HCT116 (cell line): ENCODE measurements around the gene PKNOX2. TPM values are rescaled to one million over a fixed set of nuclear protein-coding genes. Genes with fewer than 3 reads are reported as not detected.

Source experiments
- ATAC-seq: fragments of 200-7000 bp; cut with Tn5 transposase; 2 replicates; pipeline ENCODE4 v1.9.1; 2020; ENCODE audit warnings: mild to moderate bottlenecking, moderate library complexity
- BruUV-seq: library from RNA; stranded (reverse); fragments of 400-500 nt; replicated peaks from 2 replicates; lab custom pipeline; 2021; lab: Mats Ljungman, UMichigan
- CTCF ChIA-PET: fragments of 300-600 bp; sonication (Branson Sonifier 250); formaldehyde crosslinking; loops from one replicate; lab custom pipeline; 2021; ENCODE audit warnings: antibody characterized with exemption; lab: Charles Lee
- POLR2A ChIA-PET: fragments of 300-600, 350-600 bp; sonication (Branson Sonifier 250); formaldehyde crosslinking; loops from one replicate; lab custom pipeline; 2021; ENCODE audit warnings: antibody characterized with exemption; lab: Charles Lee
- RAD21 ChIA-PET, 2 experiments: fragments of 300-600 bp; sonication (Branson Sonifier 250); formaldehyde crosslinking; loops; one replicate each; lab custom pipeline; 2023; ENCODE audit warnings: low total read pairs in 2 of 2; ENCODE audit not compliant: uncharacterized antibody in 2 of 2, unreplicated experiment in 2 of 2, low non-redundant PET in 1 of 2; lab: Charles Lee
- DNase-seq: peaks from one replicate; pipeline ENCODE4 v3.0.0-alpha.2; 2010; ENCODE audit warnings: low read depth, low spot score
- H2AFZ ChIP-seq: fragments of 200-600 bp; shearing (Covaris generic), sonication (generic); 2 replicates; pipeline ENCODE4 v1.6.1; 2017; ENCODE audit warnings: low read depth, mixed run types, mixed read lengths, antibody characterized with exemption, low read length; ENCODE audit not compliant: poor library complexity, severe bottlenecking
- H3K27ac ChIP-seq: 2 replicates; pipeline ENCODE4 v1.5.1; 2012; ENCODE audit warnings: low read depth, low read length
- H3K27me3 ChIP-seq: fragments of 200-600 bp; sonication (generic); 2 replicates; pipeline ENCODE4 v1.6.1; 2016; ENCODE audit warnings: mixed run types, low read length, mixed read lengths; ENCODE audit not compliant: insufficient read depth
- H3K36me3 ChIP-seq, 2 experiments: fragments of 200-500 bp in 1 of 2; fragments of 200-600 bp in 1 of 2; sonication (Bioruptor generic) in 1 of 2; sonication (generic) in 1 of 2; 2 replicates each; pipeline versions ENCODE4 v1.5.1 to v1.6.1; 2014 to 2016; ENCODE audit warnings: low read length in 2 of 2, inconsistent platforms in 1 of 2, mixed read lengths in 1 of 2, mixed run types in 1 of 2; ENCODE audit not compliant: insufficient read depth in 2 of 2, control insufficient read depth in 1 of 2
- H3K4me1 ChIP-seq, 2 experiments: fragments of 200-600 bp in 1 of 2; sonication (generic) in 1 of 2; 2 replicates each; pipeline versions ENCODE4 v1.5.1 to v1.6.1; 2012 to 2017; ENCODE audit warnings: low read length in 2 of 2, inconsistent platforms in 1 of 2, mild to moderate bottlenecking in 1 of 2, mixed read lengths in 1 of 2, mixed run types in 1 of 2, moderate library complexity in 1 of 2; ENCODE audit not compliant: insufficient read depth in 2 of 2, control insufficient read depth in 1 of 2
- H3K4me2 ChIP-seq: fragments of 200-600 bp; sonication (generic); 2 replicates; pipeline ENCODE4 v1.6.1; 2017; ENCODE audit warnings: mixed run types, low read length, mixed read lengths
- H3K4me3 ChIP-seq, 2 experiments: fragments of 200-600 bp in 1 of 2; sonication (generic) in 1 of 2; replicated peaks in 1 of 2; 2 replicates each; pipeline ENCODE4 v1.5.1; 2011 to 2016; ENCODE audit warnings: low read length in 2 of 2, control low read depth in 1 of 2, low read depth in 1 of 2, mild to moderate bottlenecking in 1 of 2, mixed read lengths in 1 of 2, mixed run types in 1 of 2
- H3K79me2 ChIP-seq: fragments of 200-600 bp; sonication (generic); 2 replicates; pipeline ENCODE4 v1.6.1; 2017; ENCODE audit warnings: mild to moderate bottlenecking, mixed run types, low read length, moderate library complexity, mixed read lengths; ENCODE audit not compliant: insufficient read depth
- H3K9ac ChIP-seq: fragments of 200-600 bp; sonication (generic); 2 replicates; pipeline ENCODE4 v1.6.1; 2016; ENCODE audit warnings: low read length, mixed read lengths
- H3K9me2 ChIP-seq: fragments of 200-600 bp; sonication (generic), shearing (Covaris generic); 2 replicates; pipeline ENCODE4 v1.6.1; 2017; ENCODE audit warnings: mixed run types, mild to moderate bottlenecking, moderate library complexity; ENCODE audit not compliant: insufficient read depth
- H3K9me3 ChIP-seq, 2 experiments: fragments of 200-500 bp in 1 of 2; fragments of 200-600 bp in 1 of 2; sonication (Bioruptor generic) in 1 of 2; sonication (generic) in 1 of 2; 2 replicates each; pipeline ENCODE4 v1.6.1; 2014 to 2017; ENCODE audit warnings: low read length in 2 of 2, mixed read lengths in 2 of 2, inconsistent platforms in 1 of 2, low read depth in 1 of 2, mild to moderate bottlenecking in 1 of 2, mixed run types in 1 of 2, moderate library complexity in 1 of 2; ENCODE audit not compliant: control insufficient read depth in 1 of 2, insufficient read depth in 1 of 2
- H4K20me1 ChIP-seq: fragments of 200-600 bp; sonication (generic), shearing (Covaris generic); 2 replicates; pipeline ENCODE4 v1.6.1; 2017; ENCODE audit warnings: mixed run types, mild to moderate bottlenecking, moderate library complexity; ENCODE audit not compliant: insufficient read depth
- CEBPB ChIP-seq: IDR thresholded peaks from 2 replicates; pipeline ENCODE4 v1.6.1; 2012; ENCODE audit warnings: low read depth
- EGR1 ChIP-seq: IDR thresholded peaks from 2 replicates; pipeline ENCODE4 v1.6.1; 2012; ENCODE audit warnings: low read depth
- ELF1 ChIP-seq: IDR thresholded peaks from 2 replicates; pipeline ENCODE4 v1.6.1; 2012; ENCODE audit warnings: low read depth, borderline replicate concordance
- EZH2 ChIP-seq: fragments of 200-600 bp; sonication (generic); IDR thresholded peaks from 2 replicates; pipeline ENCODE4 v1.6.1; 2017; ENCODE audit warnings: antibody characterized with exemption, mixed run types
- JUND ChIP-seq: IDR thresholded peaks from 2 replicates; pipeline ENCODE4 v1.6.1; 2012
- TCF7L2 ChIP-seq: IDR thresholded peaks from 2 replicates; pipeline ENCODE4 v1.7.0; 2011; ENCODE audit warnings: borderline replicate concordance, inconsistent platforms; ENCODE audit not compliant: insufficient read depth, insufficient read length; ENCODE audit errors: extremely low read depth
- YY1 ChIP-seq: IDR thresholded peaks from 2 replicates; pipeline ENCODE4 v1.6.1; 2011; ENCODE audit warnings: low read length, low read depth, moderate library complexity, mild to moderate bottlenecking; ENCODE audit not compliant: insufficient replicate concordance; ENCODE audit errors: extremely low read depth
- intact Hi-C: fragments of 100-400 bp; cut with micrococcal nuclease; formaldehyde crosslinking; loops from 2 replicates; pipeline ENCODE4 v1.10.0; 2022
- total RNA-seq: library from RNA; stranded (reverse); gene quantifications from one replicate; pipeline ENCODE4 v1.2.1, GENCODE V29; 2021; ENCODE audit not compliant: unreplicated experiment
- TF ChIP-seq, protein P1 (sequence below): IDR thresholded peaks from 2 replicates; pipeline ENCODE4 v1.6.1; 2011; ENCODE audit warnings: mild to moderate bottlenecking, low read length, moderate library complexity; ENCODE audit not compliant: insufficient replicate concordance; ENCODE audit errors: extremely low read depth
- TF ChIP-seq, protein P2 (sequence below): IDR thresholded peaks from 2 replicates; pipeline ENCODE4 v1.6.1; 2012; ENCODE audit warnings: low read depth

Gene PKNOX2
- total RNA-seq, 1 experiment from 2014 or later = 0.20 TPM

DNA sequence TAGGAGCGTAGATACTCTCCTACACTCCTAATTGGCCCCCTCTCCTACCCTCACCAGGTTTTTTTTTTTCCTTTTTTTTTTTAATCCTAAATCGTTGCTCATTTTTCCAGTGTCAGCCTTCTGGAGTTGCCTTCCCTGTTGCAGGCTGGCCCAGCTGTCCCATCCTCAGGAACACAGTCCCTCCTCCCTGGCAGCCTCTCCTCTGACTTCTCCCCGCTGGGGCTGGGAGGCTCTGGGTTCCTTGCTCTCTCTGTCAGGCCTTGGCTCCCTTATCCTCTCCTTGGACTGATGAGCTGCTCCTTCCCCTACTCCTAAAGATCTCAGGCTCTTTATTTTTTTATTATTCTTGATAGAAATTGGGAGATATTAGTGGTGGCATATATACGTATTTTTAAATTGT, 62.2 kb downstream of the PKNOX2 start:
- no peaks in the 10 kb centered on the region for H3K36me3 ChIP-seq
- no peak for DNase-seq
- no peak overlapping the region for H3K4me2 ChIP-seq
- no peak overlapping the region for H3K4me3 ChIP-seq
- ChIA-PET CTCF (no interaction called here), RAD21 (no interaction called here)
- intact Hi-C loops = loop anchor here (10.0 kb wide), 1 partner anchor 262 kb away; no protein-coding TSS in a partner anchor
- H3K9me3 ChIP-seq = no peaks in the 10 kb centered on the region
- no peak for TF ChIP-seq ELF1
- no peak for TF ChIP-seq JUND
- no peak for TF ChIP-seq EZH2
- TF ChIP-seq YY1 = no peak
- no peak for TF ChIP-seq EGR1
- TF ChIP-seq, protein P1, sequence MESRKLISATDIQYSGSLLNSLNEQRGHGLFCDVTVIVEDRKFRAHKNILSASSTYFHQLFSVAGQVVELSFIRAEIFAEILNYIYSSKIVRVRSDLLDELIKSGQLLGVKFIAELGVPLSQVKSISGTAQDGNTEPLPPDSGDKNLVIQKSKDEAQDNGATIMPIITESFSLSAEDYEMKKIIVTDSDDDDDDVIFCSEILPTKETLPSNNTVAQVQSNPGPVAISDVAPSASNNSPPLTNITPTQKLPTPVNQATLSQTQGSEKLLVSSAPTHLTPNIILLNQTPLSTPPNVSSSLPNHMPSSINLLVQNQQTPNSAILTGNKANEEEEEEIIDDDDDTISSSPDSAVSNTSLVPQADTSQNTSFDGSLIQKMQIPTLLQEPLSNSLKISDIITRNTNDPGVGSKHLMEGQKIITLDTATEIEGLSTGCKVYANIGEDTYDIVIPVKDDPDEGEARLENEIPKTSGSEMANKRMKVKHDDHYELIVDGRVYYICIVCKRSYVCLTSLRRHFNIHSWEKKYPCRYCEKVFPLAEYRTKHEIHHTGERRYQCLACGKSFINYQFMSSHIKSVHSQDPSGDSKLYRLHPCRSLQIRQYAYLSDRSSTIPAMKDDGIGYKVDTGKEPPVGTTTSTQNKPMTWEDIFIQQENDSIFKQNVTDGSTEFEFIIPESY = no peak
- TF ChIP-seq CEBPB = no peak
- no peak for TF ChIP-seq TCF7L2
- TF ChIP-seq, protein P2, sequence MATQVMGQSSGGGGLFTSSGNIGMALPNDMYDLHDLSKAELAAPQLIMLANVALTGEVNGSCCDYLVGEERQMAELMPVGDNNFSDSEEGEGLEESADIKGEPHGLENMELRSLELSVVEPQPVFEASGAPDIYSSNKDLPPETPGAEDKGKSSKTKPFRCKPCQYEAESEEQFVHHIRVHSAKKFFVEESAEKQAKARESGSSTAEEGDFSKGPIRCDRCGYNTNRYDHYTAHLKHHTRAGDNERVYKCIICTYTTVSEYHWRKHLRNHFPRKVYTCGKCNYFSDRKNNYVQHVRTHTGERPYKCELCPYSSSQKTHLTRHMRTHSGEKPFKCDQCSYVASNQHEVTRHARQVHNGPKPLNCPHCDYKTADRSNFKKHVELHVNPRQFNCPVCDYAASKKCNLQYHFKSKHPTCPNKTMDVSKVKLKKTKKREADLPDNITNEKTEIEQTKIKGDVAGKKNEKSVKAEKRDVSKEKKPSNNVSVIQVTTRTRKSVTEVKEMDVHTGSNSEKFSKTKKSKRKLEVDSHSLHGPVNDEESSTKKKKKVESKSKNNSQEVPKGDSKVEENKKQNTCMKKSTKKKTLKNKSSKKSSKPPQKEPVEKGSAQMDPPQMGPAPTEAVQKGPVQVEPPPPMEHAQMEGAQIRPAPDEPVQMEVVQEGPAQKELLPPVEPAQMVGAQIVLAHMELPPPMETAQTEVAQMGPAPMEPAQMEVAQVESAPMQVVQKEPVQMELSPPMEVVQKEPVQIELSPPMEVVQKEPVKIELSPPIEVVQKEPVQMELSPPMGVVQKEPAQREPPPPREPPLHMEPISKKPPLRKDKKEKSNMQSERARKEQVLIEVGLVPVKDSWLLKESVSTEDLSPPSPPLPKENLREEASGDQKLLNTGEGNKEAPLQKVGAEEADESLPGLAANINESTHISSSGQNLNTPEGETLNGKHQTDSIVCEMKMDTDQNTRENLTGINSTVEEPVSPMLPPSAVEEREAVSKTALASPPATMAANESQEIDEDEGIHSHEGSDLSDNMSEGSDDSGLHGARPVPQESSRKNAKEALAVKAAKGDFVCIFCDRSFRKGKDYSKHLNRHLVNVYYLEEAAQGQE = no peak
- TF ChIP-seq, all 23 proteins: peak for 0
- no peaks in the 10 kb centered on the region for H3K9me2 ChIP-seq
- H3K79me2 ChIP-seq = no peaks in the 10 kb centered on the region
- H4K20me1 ChIP-seq = no peaks in the 10 kb centered on the region
- no peak overlapping the region for H3K9ac ChIP-seq
- no peak for ATAC-seq
- H3K27ac ChIP-seq = no peak overlapping the region
- no TSS peak for BruUV-seq
- POLR2A ChIA-PET = no interaction called here
- peaks cover 0 to 4% of the 10 kb centered on the region in 2 experiments; a peak in 2 of 4 replicates for H3K4me1 ChIP-seq
- no peak overlapping the region for H2AFZ ChIP-seq
- peaks cover 12% of the 10 kb centered on the region; the same call in 1 of the 2 replicates for H3K27me3 ChIP-seq
